GM19099 (cell line): ENCODE measurements around the gene DTX3.

Experiments
- POLR2A ChIP-seq: IDR thresholded peaks from 3 replicates; pipeline ENCODE4 v1.6.1; 2011; ENCODE audit warnings: low read depth; ENCODE audit not compliant: insufficient read length; ENCODE audit errors: extremely low read depth

The DTX3 gene

DNA sequence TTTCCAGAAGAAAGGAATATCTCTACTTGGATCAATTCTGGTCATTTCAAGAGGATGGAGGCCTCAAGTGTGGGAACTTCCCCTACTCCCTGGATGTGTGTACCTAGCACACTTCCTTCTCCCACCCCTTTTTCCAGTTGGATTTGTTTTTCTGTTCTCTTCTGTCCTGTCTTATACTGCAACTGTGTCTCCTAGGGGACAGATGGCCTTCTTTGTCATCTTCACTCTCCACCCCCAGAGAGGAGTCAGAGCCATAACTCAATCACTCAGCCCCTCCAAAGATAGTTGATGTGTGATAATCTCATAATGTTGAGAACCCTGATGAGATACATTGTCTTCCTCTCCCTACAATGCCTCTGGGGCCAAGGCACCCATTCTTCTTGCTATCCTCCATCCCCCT lies 2.1 kb upstream of the DTX3 start:
- TF ChIP-seq POLR2A = no peak

DNA sequence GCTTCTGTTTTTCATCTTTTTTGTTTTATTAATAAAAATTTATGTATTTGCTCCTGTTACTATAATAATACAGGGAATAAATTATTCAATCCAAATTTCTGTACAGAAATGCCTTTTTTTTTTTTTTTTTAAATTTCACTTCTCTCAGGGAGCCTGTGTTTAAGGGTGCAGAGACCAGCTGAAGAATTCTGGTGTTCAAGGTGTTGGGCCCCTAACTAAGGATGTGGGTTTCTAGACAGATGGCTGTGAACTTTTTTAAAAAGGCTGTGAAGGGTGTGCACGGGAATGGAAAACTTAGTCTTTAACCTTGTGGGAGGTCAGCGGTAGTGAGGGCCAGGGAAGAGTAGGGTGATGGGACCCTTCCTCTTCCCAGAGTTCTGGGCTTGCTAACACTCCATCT lies 1.3 kb upstream of the DTX3 start:
- no peak for TF ChIP-seq POLR2A

- no peak for TF ChIP-seq POLR2A
These were observed 690 bp upstream of the DTX3 start for GRCh38 chr12:57603815-57604453.

- no peak for TF ChIP-seq POLR2A
These were observed 577 bp downstream of the DTX3 start for GRCh38 chr12:57604992-57605810.

- TF ChIP-seq POLR2A = no peak
These were observed 1.2 kb downstream of the DTX3 start for GRCh38 chr12:57605811-57606311.

GRCh38 chr12:57606399-57606798 lies 1.8 kb downstream of the DTX3 start:
- no peak for TF ChIP-seq POLR2A

GRCh38 chr12:57606821-57607220 lies 2.2 kb downstream of the DTX3 start:
- no peak for TF ChIP-seq POLR2A

- no peak for TF ChIP-seq POLR2A
These were observed 3.5 kb downstream of the DTX3 start for GRCh38 chr12:57607958-57608663.

DNA sequence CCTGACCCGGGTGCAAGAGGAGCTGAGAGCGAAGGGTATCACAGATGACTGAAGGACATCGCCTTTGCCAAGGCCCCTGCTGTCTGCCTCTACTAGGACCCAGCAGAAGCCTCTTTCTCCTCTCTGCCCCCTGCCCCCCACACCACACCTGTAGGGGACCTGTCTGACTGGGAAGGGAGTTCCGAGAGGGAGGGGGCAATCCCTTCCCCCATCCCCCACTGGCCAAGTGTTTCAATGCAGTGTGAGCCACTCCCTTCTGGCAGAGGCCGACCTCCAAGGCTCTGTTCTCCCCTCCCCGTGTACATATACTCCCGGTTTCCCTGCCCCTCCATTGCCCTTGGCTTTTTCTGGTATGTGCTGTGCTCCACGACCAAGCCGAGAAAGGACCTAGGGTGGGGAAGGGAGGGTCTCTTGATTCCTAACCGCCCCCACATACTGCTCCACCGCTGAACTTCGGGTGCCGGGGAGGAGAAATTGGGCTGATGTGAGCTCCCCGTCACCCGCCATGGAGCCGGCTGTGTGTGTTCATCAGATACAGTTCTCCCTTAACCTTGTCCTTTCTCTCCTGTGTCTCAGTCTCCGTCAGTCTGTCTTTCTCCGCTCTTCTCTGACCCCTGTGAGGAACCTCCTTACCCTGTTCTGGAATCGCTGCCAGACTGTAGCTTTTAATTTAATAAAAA lies 4.6 kb downstream of the DTX3 start:
- TF ChIP-seq POLR2A = no peak

GRCh38 chr12:57609781-57610553 lies 5.3 kb downstream of the DTX3 start:
- TF ChIP-seq POLR2A = no peak

GRCh38 chr12:57610554-57611107 lies 6.0 kb downstream of the DTX3 start:
- no peak for TF ChIP-seq POLR2A

DNA sequence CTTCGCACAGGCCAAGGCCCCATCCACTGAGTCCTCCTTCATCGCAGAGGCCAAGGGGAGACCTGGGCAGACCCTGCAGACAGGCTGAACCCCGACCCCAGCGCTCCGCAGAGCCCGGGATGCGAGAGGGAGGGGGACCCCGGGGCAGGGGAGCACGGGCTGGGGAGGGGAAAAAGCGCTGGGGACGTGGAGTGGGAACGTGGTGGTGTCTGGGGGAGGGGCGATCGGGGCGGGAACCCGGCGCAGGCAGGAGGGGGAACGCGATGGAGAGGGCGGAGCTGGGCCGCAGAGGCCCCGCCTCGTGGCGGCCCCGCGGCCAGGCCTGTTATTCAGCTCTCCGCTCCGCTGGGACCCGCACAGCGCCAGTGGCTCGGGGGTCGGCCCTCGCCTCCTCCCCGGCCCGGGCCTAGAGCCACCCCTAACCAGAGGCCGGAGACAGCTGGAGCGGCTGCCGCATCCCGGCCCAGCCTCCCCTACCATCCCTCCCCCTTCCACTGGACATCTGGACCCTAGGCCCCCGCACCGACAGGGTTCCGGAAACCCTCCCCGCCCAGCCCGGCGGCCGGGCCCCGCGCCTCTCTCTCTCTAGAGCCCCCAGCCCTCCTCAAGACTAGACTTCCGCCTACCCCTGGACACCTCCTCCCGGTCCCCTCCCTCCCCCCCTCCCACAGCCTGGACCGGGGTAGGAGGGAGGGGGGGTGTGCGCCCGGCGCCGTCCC lies 6.6 kb downstream of the DTX3 start, which contains the start of gene ARHGEF25:
TSS of gene ARHGEF25 (plus strand) at position 328 of the 719 bp plus-strand sequence. CDS start 460 bp downstream, outside the sequence.
- peak; percentile 71 for TF ChIP-seq POLR2A
